ENCODE data around the gene SLC22A3. TPM values are rescaled to one million over a fixed set of nuclear protein-coding genes. Genes with fewer than 3 reads are reported as not detected.

Gene SLC22A3
- total RNA-seq, 4 donors from 2014 or later, result 49.5 to 75.4 (median 58.2) TPM

- TF ChIP-seq POLR2A (IDR thresholded peaks at IDR 0.05), result no peak
- TF ChIP-seq CTCF (IDR thresholded peaks at IDR 0.05 in 4 of 5, conservative IDR thresholded peaks at IDR 0.05 in 1 of 5), result no peak
- intact Hi-C loops (cut with DNase I; ENCODE audit: low total_unique reads), result no loop called here
Observed at GRCh38 chr6:160315310-160315709, 32.9 kb upstream of the SLC22A3 start.

GRCh38 chr6:160316261-160316660 is 31.9 kb upstream of the SLC22A3 start:
- in situ Hi-C loops (cut with MboI; ENCODE audit: low sequenced_read_pairs in 4 of 4) (no loop called here), intact Hi-C loops (cut with DNase I; ENCODE audit: low total_unique reads) (no loop called here)
- H3K9me3 ChIP-seq, result peaks cover 0 to 16% (median 0%) of the 10 kb centered on the region in 3 donors
- no peaks in the 10 kb centered on the region for H3K36me3 ChIP-seq
- no peak overlapping the region for H3K27ac ChIP-seq
- DNase-seq (no peak), ATAC-seq (no peak)
- no peaks in the 10 kb centered on the region for H3K27me3 ChIP-seq
- H3K4me3 ChIP-seq, result no peak overlapping the region
- TF ChIP-seq CTCF (IDR thresholded peaks at IDR 0.05 in 4 of 5, conservative IDR thresholded peaks at IDR 0.05 in 1 of 5) (no peak), POLR2A (IDR thresholded peaks at IDR 0.05) (no peak)
- H3K4me1 ChIP-seq, result no peaks in the 10 kb centered on the region

More at GRCh38 chr6:160315310-160315709, 32.9 kb upstream of the SLC22A3 start:
- no peaks in the 10 kb centered on the region for H3K27me3 ChIP-seq
- in situ Hi-C loops (cut with MboI; ENCODE audit: low sequenced_read_pairs in 4 of 4), result no loop called here
- H3K4me3 ChIP-seq, result no peak overlapping the region
- ATAC-seq (no peak), DNase-seq (no peak)
- no peaks in the 10 kb centered on the region for H3K4me1 ChIP-seq
- H3K27ac ChIP-seq, result no peak overlapping the region
- no peaks in the 10 kb centered on the region for H3K36me3 ChIP-seq
- peaks cover 0 to 10% (median 0%) of the 10 kb centered on the region in 3 donors for H3K9me3 ChIP-seq

- DNase-seq (no peak), ATAC-seq (no peak)
- Histone ChIP-seq H3K4me3 (no peak overlapping the region), H3K4me1 (no peaks in the 10 kb centered on the region), H3K9me3 (peaks cover 0 to 6% (median 0%) of the 10 kb centered on the region in 3 donors), H3K36me3 (no peaks in the 10 kb centered on the region), H3K27ac (no peak overlapping the region), H3K27me3 (no peaks in the 10 kb centered on the region)
- in situ Hi-C loops (cut with MboI; ENCODE audit: low sequenced_read_pairs in 4 of 4) (no loop called here), intact Hi-C loops (cut with DNase I; ENCODE audit: low total_unique reads) (no loop called here)
- TF ChIP-seq POLR2A (IDR thresholded peaks at IDR 0.05), result no peak
- TF ChIP-seq CTCF (IDR thresholded peaks at IDR 0.05 in 4 of 5, conservative IDR thresholded peaks at IDR 0.05 in 1 of 5), result no peak
Observed at GRCh38 chr6:160319246-160319645, 28.9 kb upstream of the SLC22A3 start.

- TF ChIP-seq POLR2A (IDR thresholded peaks at IDR 0.05) (no peak), CTCF (IDR thresholded peaks at IDR 0.05 in 4 of 5, conservative IDR thresholded peaks at IDR 0.05 in 1 of 5) (no peak)
- in situ Hi-C loops (cut with MboI; ENCODE audit: low sequenced_read_pairs in 4 of 4) (no loop called here), intact Hi-C loops (cut with DNase I; ENCODE audit: low total_unique reads) (no loop called here)
- ATAC-seq (no peak), DNase-seq (no peak)
- Histone ChIP-seq H3K36me3 (no peaks in the 10 kb centered on the region), H3K4me1 (no peaks in the 10 kb centered on the region), H3K27ac (no peak overlapping the region), H3K9me3 (peaks cover 0 to 6% (median 0%) of the 10 kb centered on the region in 3 donors), H3K27me3 (no peaks in the 10 kb centered on the region), H3K4me3 (no peak overlapping the region)
Observed at GRCh38 chr6:160321729-160322505, 26.3 kb upstream of the SLC22A3 start.
